CD4-positive, alpha-beta memory T cell (primary cell): ENCODE results near the gene VIT. TPM values are rescaled to one million over a fixed set of nuclear protein-coding genes. Genes with fewer than 3 reads are reported as not detected.

Experiments used
- CTCF ChIA-PET: fragments of 350-600 bp; sonication (Branson Sonifier 250); formaldehyde crosslinking; loops from one replicate; lab custom pipeline; 2021; ENCODE audit warnings: inconsistent platforms; ENCODE audit not compliant: partially characterized antibody; lab: Charles Lee
- POLR2A ChIA-PET: fragments of 350-600 bp; sonication (Branson Sonifier 250); formaldehyde crosslinking; loops from one replicate; lab custom pipeline; 2021; ENCODE audit not compliant: partially characterized antibody; lab: Charles Lee
- DNase-seq, 5 donors: peaks; one replicate each; pipeline versions ENCODE4 v3.0.0 to v3.0.0-alpha.2; 2020 to 2022; ENCODE audit warnings: mixed read lengths in 1 of 5
- H3K27ac ChIP-seq: one replicate; pipeline ENCODE4 v1.7.0; 2013; ENCODE audit warnings: low read depth, low read length
- H3K27me3 ChIP-seq: 2 replicates; pipeline ENCODE4 v1.7.0; 2013; ENCODE audit warnings: mild to moderate bottlenecking, low read length, moderate library complexity; ENCODE audit not compliant: insufficient read depth
- H3K36me3 ChIP-seq: 2 replicates; pipeline ENCODE4 v1.7.0; 2013; ENCODE audit warnings: mild to moderate bottlenecking, low read length, moderate library complexity; ENCODE audit not compliant: insufficient read depth
- H3K4me1 ChIP-seq: 2 replicates; pipeline ENCODE4 v1.7.0; 2013; ENCODE audit warnings: mild to moderate bottlenecking, low read length, moderate library complexity; ENCODE audit not compliant: insufficient read depth
- H3K4me3 ChIP-seq, 2 donors: one replicate each; pipeline ENCODE4 v1.7.0; 2013; ENCODE audit warnings: low read length in 2 of 2, mild to moderate bottlenecking in 1 of 2
- H3K9me3 ChIP-seq, 2 donors: one replicate each; pipeline ENCODE4 v1.7.0; 2013; ENCODE audit warnings: low read length in 2 of 2, control low read depth in 1 of 2; ENCODE audit not compliant: control insufficient read depth in 1 of 2
- H3K27ac Mint-ChIP-seq, 7 donors: one replicate each; pipeline ENCODE4 v1.8.0; 2020 to 2021; ENCODE audit warnings: mixed read lengths in 7 of 7, mild to moderate bottlenecking in 6 of 7, inconsistent platforms in 3 of 7, moderate library complexity in 3 of 7
- H3K27me3 Mint-ChIP-seq, 2 donors: one replicate each; pipeline ENCODE4 v1.8.0; 2020 to 2021; ENCODE audit warnings: mixed read lengths in 2 of 2
- H3K36me3 Mint-ChIP-seq, 2 donors: one replicate each; pipeline ENCODE4 v1.8.0; 2020 to 2021; ENCODE audit warnings: mixed read lengths in 2 of 2, inconsistent platforms in 1 of 2, mild to moderate bottlenecking in 1 of 2
- H3K4me1 Mint-ChIP-seq, 4 donors: one replicate each; pipeline ENCODE4 v1.8.0; 2020 to 2021; ENCODE audit warnings: mixed read lengths in 4 of 4, mild to moderate bottlenecking in 1 of 4
- H3K4me3 Mint-ChIP-seq, 8 donors: one replicate each; pipeline ENCODE4 v1.8.0; 2020 to 2021; ENCODE audit warnings: mixed read lengths in 8 of 8, mild to moderate bottlenecking in 7 of 8, moderate library complexity in 6 of 8, inconsistent platforms in 3 of 8
- H3K9me3 Mint-ChIP-seq, 8 donors: one replicate each; pipeline ENCODE4 v1.8.0; 2020 to 2021; ENCODE audit warnings: mixed read lengths in 8 of 8, mild to moderate bottlenecking in 5 of 8, inconsistent platforms in 3 of 8, moderate library complexity in 1 of 8
- intact Hi-C: fragments of 100-400 bp; cut with micrococcal nuclease; formaldehyde crosslinking; loops from one replicate; pipeline ENCODE4 v1.15.1; 2023
- polyA plus RNA-seq, 2 donors: library from polyadenylated mRNA; unstranded; fragments of 300-500 nt; fragmentation: Illumina TruSeq; gene quantifications; one replicate each; pipeline ENCODE4 v1.2.3, GENCODE V29; 2021
- total RNA-seq, 2 experiments: library from RNA; stranded (reverse); gene quantifications; one replicate each; pipeline ENCODE4 v1.2.3, GENCODE V29; 2021

The VIT gene
- total and polyA plus RNA-seq, 4 experiments from 2014 or later: not detected

GRCh38 chr2:36670881-36671595 lies 25.5 kb upstream of the VIT start:
- CTCF ChIA-PET: no interaction called here
- no peak overlapping the region for H3K4me3 Mint-ChIP-seq

GRCh38 chr2:36671731-36672130 lies 24.8 kb upstream of the VIT start:
- no peaks in the 10 kb centered on the region for H3K36me3 Mint-ChIP-seq
- H3K4me1 ChIP-seq: no peaks in the 10 kb centered on the region
- POLR2A ChIA-PET: no interaction called here
- peaks cover 26 to 27% of the 10 kb centered on the region in 2 donors for H3K27me3 Mint-ChIP-seq
- intact Hi-C loops: no loop called here
- H3K27ac Mint-ChIP-seq: no peak overlapping the region
- peaks cover 0 to under 1% (median under 1%) of the 10 kb centered on the region in 4 donors for H3K4me1 Mint-ChIP-seq
- no peak overlapping the region for H3K4me3 Mint-ChIP-seq
- no peak for DNase-seq
- H3K9me3 Mint-ChIP-seq: no peaks in the 10 kb centered on the region
- no peaks in the 10 kb centered on the region for H3K9me3 ChIP-seq
- no peak overlapping the region for H3K4me3 ChIP-seq
- H3K27me3 ChIP-seq: no peaks in the 10 kb centered on the region
- CTCF ChIA-PET: interaction anchor here (1.3 kb wide), 1 partner anchor 8 kb away, joined by 3 read pairs; no protein-coding TSS in a partner anchor
- H3K27ac ChIP-seq: no peak overlapping the region
- no peaks in the 10 kb centered on the region for H3K36me3 ChIP-seq

More at GRCh38 chr2:36670881-36671595, 25.5 kb upstream of the VIT start:
- no peaks in the 10 kb centered on the region for H3K4me1 Mint-ChIP-seq
- no peaks in the 10 kb centered on the region for H3K9me3 Mint-ChIP-seq
- intact Hi-C loops: no loop called here
- Histone ChIP-seq H3K4me3 (no peak overlapping the region), H3K27ac (no peak overlapping the region), H3K4me1 (no peaks in the 10 kb centered on the region), H3K36me3 (no peaks in the 10 kb centered on the region), H3K9me3 (no peaks in the 10 kb centered on the region), H3K27me3 (no peaks in the 10 kb centered on the region)
- POLR2A ChIA-PET: no interaction called here
- no peak for DNase-seq
- H3K36me3 Mint-ChIP-seq: no peaks in the 10 kb centered on the region
- H3K27ac Mint-ChIP-seq: no peak overlapping the region
- peaks cover 23 to 27% of the 10 kb centered on the region in 2 donors for H3K27me3 Mint-ChIP-seq

- H3K27ac Mint-ChIP-seq: no peak overlapping the region
- no peaks in the 10 kb centered on the region for H3K9me3 Mint-ChIP-seq
- H3K36me3 ChIP-seq: no peaks in the 10 kb centered on the region
- H3K27me3 Mint-ChIP-seq: peaks cover 25 to 27% of the 10 kb centered on the region in 2 donors
- ChIA-PET POLR2A (no interaction called here), CTCF (interaction anchor here (1.3 kb wide), 1 partner anchor 8 kb away, joined by 3 read pairs; no protein-coding TSS in a partner anchor)
- no peak overlapping the region for H3K4me3 Mint-ChIP-seq
- intact Hi-C loops: no loop called here
- no peaks in the 10 kb centered on the region for H3K9me3 ChIP-seq
- no peak overlapping the region for H3K27ac ChIP-seq
- no peak overlapping the region for H3K4me3 ChIP-seq
- no peaks in the 10 kb centered on the region for H3K4me1 ChIP-seq
- H3K36me3 Mint-ChIP-seq: no peaks in the 10 kb centered on the region
- DNase-seq: no peak
- H3K27me3 ChIP-seq: no peaks in the 10 kb centered on the region
- peaks cover under 1 to 5% (median 2%) of the 10 kb centered on the region in 4 donors for H3K4me1 Mint-ChIP-seq
Measured at GRCh38 chr2:36672199-36672598, 24.3 kb upstream of the VIT start.

DNA sequence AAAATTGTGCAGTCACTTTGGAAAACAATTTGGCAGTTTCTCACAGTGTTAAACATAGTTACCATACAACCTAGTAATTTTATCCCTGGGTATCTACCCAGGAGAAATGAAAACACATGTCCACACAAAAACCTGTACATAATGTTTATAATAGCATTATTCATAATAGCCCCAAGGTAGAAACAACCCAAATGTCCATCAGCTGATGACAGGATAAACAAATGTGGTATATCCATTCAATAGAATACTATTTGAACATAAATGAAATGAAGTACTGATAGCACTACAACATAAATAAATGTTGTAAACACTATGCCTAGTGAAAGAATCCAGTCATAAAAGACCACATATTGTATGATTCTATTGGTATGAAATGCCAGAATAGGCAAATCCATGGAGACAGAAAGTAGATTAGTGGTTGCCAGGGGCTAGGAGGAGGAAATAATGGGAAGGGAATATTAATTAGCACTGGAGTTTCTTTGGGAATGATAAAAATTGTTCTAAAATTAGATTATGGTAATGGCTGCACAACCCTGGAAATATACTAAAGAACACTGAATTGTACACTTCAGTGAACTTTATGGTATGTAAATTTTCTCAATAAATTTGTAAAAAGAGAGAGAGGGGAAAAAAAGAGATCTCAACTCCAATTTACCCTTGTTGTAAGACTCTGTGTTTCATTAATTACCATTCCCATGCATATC lies 20.8 kb upstream of the VIT start:
- Mint-ChIP-seq H3K9me3 (peaks cover 0 to 24% (median 17%) of the 10 kb centered on the region in 8 donors), H3K4me1 (peaks cover 2 to 11% (median 6%) of the 10 kb centered on the region in 4 donors), H3K36me3 (no peaks in the 10 kb centered on the region), H3K27ac (no peak overlapping the region), H3K4me3 (no peak overlapping the region), H3K27me3 (peaks cover 18 to 22% of the 10 kb centered on the region in 2 donors)
- H3K36me3 ChIP-seq: no peaks in the 10 kb centered on the region
- intact Hi-C loops: no loop called here
- no peaks in the 10 kb centered on the region for H3K27me3 ChIP-seq
- H3K4me3 ChIP-seq: no peak overlapping the region
- DNase-seq: no peak
- H3K4me1 ChIP-seq: no peaks in the 10 kb centered on the region
- ChIA-PET POLR2A (no interaction called here), CTCF (no interaction called here)
- no peaks in the 10 kb centered on the region for H3K9me3 ChIP-seq
- no peak overlapping the region for H3K27ac ChIP-seq

GRCh38 chr2:36676364-36676763 lies 20.1 kb upstream of the VIT start:
- H3K9me3 Mint-ChIP-seq: peaks cover 0 to 25% (median 18%) of the 10 kb centered on the region in 8 donors

DNA sequence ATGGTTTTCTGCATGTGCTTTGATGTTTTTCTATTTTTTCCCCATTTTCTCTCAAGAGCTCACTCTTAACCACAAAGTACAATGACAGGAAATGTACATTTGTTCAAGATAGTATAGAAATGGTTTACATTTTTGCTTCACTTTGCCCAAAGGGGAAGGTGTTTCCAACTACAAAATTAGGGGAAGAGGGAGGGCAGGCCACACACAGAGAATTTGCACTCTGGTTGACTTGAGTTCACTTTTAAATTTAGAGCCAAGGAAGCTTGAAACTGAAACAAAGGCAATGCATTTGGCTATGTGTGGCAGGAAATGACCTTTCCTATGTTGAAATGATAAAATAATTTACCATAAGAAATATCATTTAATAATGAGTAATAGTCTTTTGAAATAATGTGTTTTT lies 19.1 kb upstream of the VIT start:
- no peak overlapping the region for H3K27ac ChIP-seq
- H3K4me1 Mint-ChIP-seq: peaks cover 2 to 11% (median 6%) of the 10 kb centered on the region in 4 donors
- ChIA-PET CTCF (interaction anchor here (1.3 kb wide), 1 partner anchor 13 kb away, joined by 6 read pairs; no protein-coding TSS in a partner anchor), POLR2A (no interaction called here)
- no peak overlapping the region for H3K4me3 ChIP-seq
- no peaks in the 10 kb centered on the region for H3K4me1 ChIP-seq
- intact Hi-C loops: no loop called here
- no peak overlapping the region for H3K4me3 Mint-ChIP-seq
- H3K9me3 Mint-ChIP-seq: peaks cover 0 to 25% (median 18%) of the 10 kb centered on the region in 8 donors
- no peaks in the 10 kb centered on the region for H3K9me3 ChIP-seq
- H3K27me3 Mint-ChIP-seq: peaks cover 18% of the 10 kb centered on the region in 2 donors
- DNase-seq: no peak
- H3K36me3 Mint-ChIP-seq: no peaks in the 10 kb centered on the region
- no peaks in the 10 kb centered on the region for H3K36me3 ChIP-seq
- no peak overlapping the region for H3K27ac Mint-ChIP-seq
- no peaks in the 10 kb centered on the region for H3K27me3 ChIP-seq

More at GRCh38 chr2:36676364-36676763, 20.1 kb upstream of the VIT start:
- Mint-ChIP-seq H3K27me3 (peaks cover 19 to 21% of the 10 kb centered on the region in 2 donors), H3K27ac (no peak overlapping the region), H3K36me3 (no peaks in the 10 kb centered on the region), H3K4me1 (peaks cover 2 to 11% (median 6%) of the 10 kb centered on the region in 4 donors), H3K4me3 (no peak overlapping the region)
- DNase-seq: no peak
- H3K36me3 ChIP-seq: no peaks in the 10 kb centered on the region
- no peaks in the 10 kb centered on the region for H3K9me3 ChIP-seq
- no peaks in the 10 kb centered on the region for H3K27me3 ChIP-seq
- H3K4me3 ChIP-seq: no peak overlapping the region
- H3K27ac ChIP-seq: no peak overlapping the region
- CTCF ChIA-PET: no interaction called here
- no peaks in the 10 kb centered on the region for H3K4me1 ChIP-seq
- intact Hi-C loops: no loop called here
- POLR2A ChIA-PET: no interaction called here

DNA sequence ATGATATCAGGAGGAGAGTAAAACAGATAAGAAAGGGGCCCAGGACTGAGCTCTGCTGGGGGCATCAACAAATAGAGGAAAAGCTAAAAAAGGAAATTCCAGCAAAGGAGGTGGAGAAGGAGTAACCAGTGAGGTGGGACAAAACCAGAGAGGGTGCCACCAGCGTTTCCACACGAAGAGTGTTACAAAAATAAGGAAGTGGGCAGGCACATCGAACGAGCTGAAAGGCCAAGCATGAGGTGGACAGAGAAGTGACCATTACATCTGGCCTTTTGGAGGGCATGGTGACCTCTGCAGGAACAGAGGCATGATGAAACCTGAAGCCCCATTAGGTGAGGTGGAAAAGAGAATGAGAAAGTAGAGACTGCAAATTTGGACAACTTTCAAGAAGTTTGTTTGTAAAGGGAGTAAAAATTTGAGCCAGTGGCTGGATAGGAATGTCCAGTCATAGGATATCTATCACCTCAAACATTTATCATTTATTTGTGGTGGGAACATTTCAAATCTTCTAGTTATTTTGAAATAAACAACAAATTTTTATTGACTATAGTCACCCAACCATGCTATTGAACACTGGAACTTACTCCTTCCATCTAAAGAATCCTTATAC lies 18.4 kb upstream of the VIT start:
- H3K9me3 ChIP-seq: no peaks in the 10 kb centered on the region
- no peak overlapping the region for H3K27ac ChIP-seq
- no peaks in the 10 kb centered on the region for H3K4me1 ChIP-seq
- CTCF ChIA-PET: interaction anchor here (1.3 kb wide), 1 partner anchor 14 kb away, joined by 6 read pairs; no protein-coding TSS in a partner anchor
- intact Hi-C loops: no loop called here
- no peaks in the 10 kb centered on the region for H3K27me3 ChIP-seq
- H3K36me3 ChIP-seq: no peaks in the 10 kb centered on the region
- no peak overlapping the region for H3K4me3 Mint-ChIP-seq
- no peak overlapping the region for H3K27ac Mint-ChIP-seq
- no peak overlapping the region for H3K4me3 ChIP-seq
- H3K9me3 Mint-ChIP-seq: peaks cover 0 to 29% (median 18%) of the 10 kb centered on the region in 8 donors
- peaks cover 16 to 20% of the 10 kb centered on the region in 2 donors for H3K27me3 Mint-ChIP-seq
- DNase-seq: no peak
- POLR2A ChIA-PET: no interaction called here
- no peaks in the 10 kb centered on the region for H3K36me3 Mint-ChIP-seq
- H3K4me1 Mint-ChIP-seq: peaks cover 2 to 11% (median 6%) of the 10 kb centered on the region in 4 donors
